C4-2B (cell line): ENCODE results near the gene FXR2.

Experiments
- H3K27ac ChIP-seq: fragments of 450-650 bp; 2 replicates; pipeline ENCODE4 v1.5.1; 2017
- ZFX ChIP-seq: fragments of 450-650 bp; IDR thresholded peaks from 2 replicates; pipeline ENCODE4 v1.6.1; 2017
- TF ChIP-seq, protein P1 (sequence below): fragments of 450-650 bp; conservative IDR thresholded peaks from 2 replicates; pipeline ENCODE4 v1.5.1; 2017; ENCODE audit warnings: mild to moderate bottlenecking

FXR2 gene

DNA sequence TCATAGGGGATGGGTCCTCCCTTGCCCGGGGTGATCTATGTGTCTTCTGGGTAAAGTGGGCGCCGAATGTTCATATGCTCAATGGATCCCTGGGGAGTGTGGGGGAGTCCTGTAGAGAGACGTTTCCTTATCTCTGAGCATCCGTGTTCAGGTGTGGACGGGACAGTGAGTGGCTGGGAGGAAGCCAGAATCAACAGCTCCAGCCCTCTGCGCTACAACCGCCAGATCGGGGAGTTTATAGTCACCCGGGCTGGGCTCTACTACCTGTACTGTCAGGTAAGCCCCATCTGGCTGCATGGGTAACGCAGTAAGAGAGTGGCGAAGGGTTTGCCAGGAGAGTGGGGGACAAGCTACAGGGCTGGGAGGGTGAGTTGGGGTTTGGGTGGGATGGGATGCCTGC is 58.1 kb downstream of the FXR2 start:
- TF ChIP-seq, protein P1, sequence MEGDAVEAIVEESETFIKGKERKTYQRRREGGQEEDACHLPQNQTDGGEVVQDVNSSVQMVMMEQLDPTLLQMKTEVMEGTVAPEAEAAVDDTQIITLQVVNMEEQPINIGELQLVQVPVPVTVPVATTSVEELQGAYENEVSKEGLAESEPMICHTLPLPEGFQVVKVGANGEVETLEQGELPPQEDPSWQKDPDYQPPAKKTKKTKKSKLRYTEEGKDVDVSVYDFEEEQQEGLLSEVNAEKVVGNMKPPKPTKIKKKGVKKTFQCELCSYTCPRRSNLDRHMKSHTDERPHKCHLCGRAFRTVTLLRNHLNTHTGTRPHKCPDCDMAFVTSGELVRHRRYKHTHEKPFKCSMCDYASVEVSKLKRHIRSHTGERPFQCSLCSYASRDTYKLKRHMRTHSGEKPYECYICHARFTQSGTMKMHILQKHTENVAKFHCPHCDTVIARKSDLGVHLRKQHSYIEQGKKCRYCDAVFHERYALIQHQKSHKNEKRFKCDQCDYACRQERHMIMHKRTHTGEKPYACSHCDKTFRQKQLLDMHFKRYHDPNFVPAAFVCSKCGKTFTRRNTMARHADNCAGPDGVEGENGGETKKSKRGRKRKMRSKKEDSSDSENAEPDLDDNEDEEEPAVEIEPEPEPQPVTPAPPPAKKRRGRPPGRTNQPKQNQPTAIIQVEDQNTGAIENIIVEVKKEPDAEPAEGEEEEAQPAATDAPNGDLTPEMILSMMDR = no peak
- TF ChIP-seq ZFX = no peak
- peak overlapping the region; percentile 93 for H3K27ac ChIP-seq

DNA sequence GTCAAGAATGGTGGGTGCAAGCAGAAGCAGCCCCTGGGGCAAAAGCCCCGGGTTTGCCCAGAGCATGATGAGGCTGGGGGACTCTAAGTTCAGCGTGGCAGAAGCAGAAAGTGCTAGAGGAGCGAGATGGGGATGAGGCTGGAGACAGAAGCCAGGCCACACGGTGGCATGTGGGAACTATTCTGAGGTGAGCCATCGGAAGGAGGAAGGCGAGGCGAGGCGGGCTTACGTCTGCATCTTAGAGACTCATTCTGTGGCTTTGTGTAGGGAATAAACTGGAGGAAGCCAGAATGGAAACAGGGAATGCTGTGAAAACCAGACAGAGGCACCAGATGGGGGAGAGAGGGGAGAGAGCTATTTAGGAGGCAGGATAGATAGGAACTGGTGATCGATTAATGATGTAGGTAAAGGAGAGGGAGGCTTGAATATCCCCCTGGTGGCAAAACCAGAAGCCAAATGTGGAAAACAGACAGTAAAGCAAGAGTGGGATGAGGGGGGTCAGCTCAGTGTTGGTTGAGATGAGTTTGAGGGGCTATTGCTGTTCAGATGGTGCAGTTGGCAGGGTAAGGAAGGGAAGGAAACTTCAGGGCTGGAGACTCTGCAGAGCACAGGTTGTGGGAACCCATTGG is 59.3 kb downstream of the FXR2 start:
- no peak overlapping the region for H3K27ac ChIP-seq
- TF ChIP-seq, protein P1 = no peak; the same call in 1 of the 2 replicates
- no peak for TF ChIP-seq ZFX

DNA sequence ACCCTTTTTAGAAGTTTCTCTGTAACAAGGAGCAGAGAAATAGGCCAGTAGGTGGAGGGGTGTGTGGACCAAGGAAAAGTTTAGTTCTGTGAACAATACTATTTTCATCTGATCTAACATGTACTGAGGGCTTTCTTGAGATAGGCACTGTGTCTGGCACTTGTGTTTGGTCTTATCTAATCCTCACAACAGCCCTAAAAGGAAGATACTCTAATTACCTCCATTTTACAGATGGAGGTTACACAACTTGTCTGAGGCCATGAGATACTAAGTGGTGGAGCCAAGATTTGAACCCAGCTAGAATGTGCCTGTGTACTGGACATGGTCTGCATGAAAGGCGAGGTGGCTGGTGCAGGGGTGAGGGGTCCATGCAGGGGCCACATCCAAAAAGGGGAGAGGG is 61.3 kb downstream of the FXR2 start:
- no peak overlapping the region for H3K27ac ChIP-seq
- TF ChIP-seq, protein P1 = no peak
- no peak for TF ChIP-seq ZFX

DNA sequence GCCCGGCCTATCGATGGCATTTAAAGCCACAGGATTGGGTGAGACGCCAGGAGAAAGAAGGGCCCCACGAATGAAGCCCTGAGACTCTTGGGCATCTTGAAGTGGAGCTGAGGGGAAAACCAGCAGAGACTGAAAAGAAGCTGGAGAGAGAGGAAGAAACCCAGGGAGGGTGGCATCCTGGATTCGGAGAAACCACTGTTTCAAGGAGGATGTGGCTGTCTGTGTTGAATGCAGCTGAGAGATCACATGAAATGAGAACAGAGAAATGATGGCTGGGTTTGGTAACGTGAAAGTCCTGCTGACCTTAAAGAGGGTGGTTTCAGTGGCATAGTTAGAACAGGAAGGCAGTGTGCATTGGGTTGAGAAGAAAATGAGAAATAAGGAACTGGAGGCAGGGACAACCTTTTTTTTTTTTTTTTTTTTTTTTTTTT is 62.1 kb downstream of the FXR2 start:
- TF ChIP-seq, protein P1 = no peak
- no peak for TF ChIP-seq ZFX
- H3K27ac ChIP-seq = no peak overlapping the region

DNA sequence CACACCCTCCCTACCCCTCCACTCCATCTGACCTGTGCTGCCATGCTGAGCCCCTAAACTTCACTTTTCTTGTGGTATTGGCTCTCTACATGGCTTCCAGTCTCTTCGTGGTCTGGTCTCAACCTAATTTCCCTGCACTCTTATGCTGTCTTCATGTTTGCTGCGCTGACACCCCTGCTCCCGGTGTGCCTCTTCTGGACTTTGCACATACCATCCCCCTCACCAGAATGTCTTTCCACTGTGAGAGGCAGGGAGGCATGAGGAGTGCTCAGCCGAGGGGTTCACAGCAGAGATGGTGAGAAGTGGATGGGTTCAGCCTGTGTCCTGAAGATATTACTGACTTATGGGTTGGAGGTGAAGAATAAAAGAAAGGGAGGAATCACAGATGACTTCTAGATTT is 63.3 kb downstream of the FXR2 start:
- TF ChIP-seq, protein P1 = no peak
- TF ChIP-seq ZFX = no peak
- H3K27ac ChIP-seq = no peak overlapping the region

DNA sequence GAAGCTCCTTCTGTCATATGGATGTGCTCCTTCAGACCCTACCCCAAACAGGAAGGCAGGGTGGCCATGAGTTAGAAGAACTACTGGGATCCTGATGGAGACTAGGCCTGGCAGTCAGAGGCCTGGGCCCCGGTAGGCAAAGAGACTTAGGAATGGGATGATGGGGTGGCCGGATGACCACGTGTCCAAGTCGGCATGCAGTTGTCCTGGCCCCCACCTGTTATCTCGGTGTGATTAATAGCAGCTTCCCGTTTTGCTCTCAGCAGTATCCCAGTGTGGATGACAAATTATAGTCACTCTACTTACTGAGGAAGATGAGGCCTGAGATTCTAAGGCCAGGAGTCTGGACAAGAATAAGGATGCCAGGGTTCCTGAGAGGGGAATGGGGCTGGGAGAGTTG is 64.4 kb downstream of the FXR2 start:
- no peak for TF ChIP-seq ZFX
- TF ChIP-seq, protein P1 = no peak
- no peak overlapping the region for H3K27ac ChIP-seq

DNA sequence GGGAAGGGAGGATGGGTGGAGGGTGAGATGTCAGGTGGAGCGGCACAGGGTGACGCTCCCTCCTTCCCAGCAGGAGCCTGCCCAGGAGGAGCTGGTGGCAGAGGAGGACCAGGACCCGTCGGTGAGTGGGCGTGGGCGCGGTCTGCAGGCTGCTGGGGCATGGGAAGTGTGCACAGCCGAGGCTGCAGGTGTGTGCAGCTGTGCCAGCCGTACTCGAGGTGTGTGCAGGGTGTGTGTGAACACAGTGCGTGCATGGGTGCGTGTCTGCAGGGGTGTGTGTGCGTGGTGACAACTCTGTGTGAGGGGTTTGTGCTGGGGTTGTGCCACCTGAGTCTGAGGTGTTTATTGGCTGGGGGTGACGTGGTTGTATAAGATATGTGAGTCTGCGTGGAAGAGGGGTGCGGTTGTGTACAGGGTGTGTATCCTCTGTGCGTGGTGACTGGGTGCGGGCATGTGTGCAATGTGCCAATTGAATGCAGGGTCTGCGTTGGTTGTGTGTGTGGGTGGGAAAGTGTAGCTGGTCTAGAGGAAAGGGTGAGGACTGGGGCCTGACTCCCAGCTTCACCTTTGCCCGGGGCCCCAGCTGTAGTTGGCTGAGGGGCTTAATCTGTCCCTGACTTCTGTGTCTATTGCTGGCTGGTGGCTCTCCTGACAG is 65.2 kb downstream of the FXR2 start:
- no peak overlapping the region for H3K27ac ChIP-seq
- TF ChIP-seq, protein P1 = no peak
- TF ChIP-seq ZFX = no peak
